ENCODE results near the gene IGF1R. TPM values are rescaled to one million over a fixed set of nuclear protein-coding genes. Genes with fewer than 3 reads are reported as not detected.
"Not testable (repeated sequence)": the region's sequence is repeated elsewhere in the genome, so short reads cannot be mapped to it uniquely, and the experiment has no call there.

Gene IGF1R
- total RNA-seq, 6 donors from 2014 or later = 31.0 to 142 (median 63.8) TPM

DNA sequence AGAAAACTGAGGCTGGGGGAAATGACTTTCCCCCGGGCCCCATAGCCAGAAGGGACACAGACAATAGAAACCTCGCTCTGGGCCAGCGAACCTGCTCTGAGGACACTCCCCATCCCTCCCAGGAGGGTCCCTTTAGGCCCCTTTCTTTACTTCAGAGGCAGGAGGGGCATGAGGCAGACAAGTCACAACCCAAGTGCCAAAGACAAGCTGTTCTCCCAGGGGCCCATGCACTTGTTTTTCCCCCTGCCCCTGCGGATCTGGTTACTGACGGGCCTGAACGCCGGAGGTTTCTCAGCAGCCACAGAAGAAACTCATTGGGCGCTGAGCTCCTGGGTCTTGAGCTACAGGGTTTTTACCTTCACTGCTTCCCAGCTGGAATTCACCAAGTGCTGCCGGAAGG lies 349.4 kb downstream of the IGF1R start:
- WGBS, 2 donors = 88 to 93% methylated on average over 9 of the region's 9 CpGs
- no peak for ATAC-seq (ENCODE audit: low FRiP score in 2 of 2)
- TF ChIP-seq EP300 (IDR thresholded peaks at IDR 0.05) (no peak), POLR2AphosphoS5 (IDR thresholded peaks at IDR 0.05) (no peak), POLR2A (IDR thresholded peaks at IDR 0.05) (no peak)
- TF ChIP-seq, protein P1, sequence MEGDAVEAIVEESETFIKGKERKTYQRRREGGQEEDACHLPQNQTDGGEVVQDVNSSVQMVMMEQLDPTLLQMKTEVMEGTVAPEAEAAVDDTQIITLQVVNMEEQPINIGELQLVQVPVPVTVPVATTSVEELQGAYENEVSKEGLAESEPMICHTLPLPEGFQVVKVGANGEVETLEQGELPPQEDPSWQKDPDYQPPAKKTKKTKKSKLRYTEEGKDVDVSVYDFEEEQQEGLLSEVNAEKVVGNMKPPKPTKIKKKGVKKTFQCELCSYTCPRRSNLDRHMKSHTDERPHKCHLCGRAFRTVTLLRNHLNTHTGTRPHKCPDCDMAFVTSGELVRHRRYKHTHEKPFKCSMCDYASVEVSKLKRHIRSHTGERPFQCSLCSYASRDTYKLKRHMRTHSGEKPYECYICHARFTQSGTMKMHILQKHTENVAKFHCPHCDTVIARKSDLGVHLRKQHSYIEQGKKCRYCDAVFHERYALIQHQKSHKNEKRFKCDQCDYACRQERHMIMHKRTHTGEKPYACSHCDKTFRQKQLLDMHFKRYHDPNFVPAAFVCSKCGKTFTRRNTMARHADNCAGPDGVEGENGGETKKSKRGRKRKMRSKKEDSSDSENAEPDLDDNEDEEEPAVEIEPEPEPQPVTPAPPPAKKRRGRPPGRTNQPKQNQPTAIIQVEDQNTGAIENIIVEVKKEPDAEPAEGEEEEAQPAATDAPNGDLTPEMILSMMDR (IDR thresholded peaks at IDR 0.05) = no peak
- Histone ChIP-seq H3K27ac (no peak overlapping the region), H3K36me3 (no peaks in the 10 kb centered on the region), H3K4me3 (no peak overlapping the region), H3K9me3 (no peaks in the 10 kb centered on the region), H3K4me1 (no peaks in the 10 kb centered on the region), H3K27me3 (no peaks in the 10 kb centered on the region)
- DNase-seq = no peak

DNA sequence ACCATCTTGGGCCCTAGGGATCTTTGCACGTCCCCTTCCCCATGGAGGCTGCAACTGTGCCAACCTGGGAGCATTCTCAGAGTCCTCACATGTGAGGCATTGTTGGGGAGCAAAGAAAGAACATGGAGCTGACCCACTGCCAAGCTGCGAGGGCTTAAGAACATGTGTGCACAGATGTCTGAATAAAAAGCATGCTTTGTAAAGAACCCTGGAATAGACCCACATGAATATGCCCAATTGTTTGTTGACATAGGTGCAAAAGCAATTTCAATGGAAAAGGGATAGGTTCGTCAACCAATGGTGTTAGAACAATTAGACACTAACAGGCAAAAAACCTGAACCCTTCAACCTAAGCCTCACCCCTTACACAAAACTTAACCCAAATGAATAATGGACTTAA lies 349.9 kb downstream of the IGF1R start:
- ATAC-seq (ENCODE audit: low FRiP score in 2 of 2) = no peak
- no peak overlapping the region for H3K4me3 ChIP-seq
- WGBS, 2 donors = 86 to 95% methylated on average over 3 of the region's 3 CpGs

DNA sequence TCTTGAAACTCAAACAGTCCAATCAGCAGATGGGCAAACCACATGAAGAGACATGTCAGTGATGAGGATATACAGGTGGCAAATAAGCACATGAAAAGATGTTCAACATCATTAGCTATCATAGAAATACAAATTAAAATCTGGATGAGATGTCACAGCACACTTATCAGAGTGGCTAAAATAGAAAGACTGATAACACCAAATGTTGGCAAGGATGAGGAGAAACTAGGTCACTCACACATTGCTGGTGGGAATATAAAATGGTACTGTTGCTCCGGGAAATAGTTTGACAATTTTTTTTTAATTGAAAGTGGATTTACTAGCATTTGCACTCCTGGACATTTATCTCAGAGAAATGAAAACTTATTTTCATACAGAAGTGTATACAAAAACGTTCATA lies 350.9 kb downstream of the IGF1R start:
- 74% methylated on average over 2 of the region's 2 CpGs for WGBS, 2 donors
- H3K36me3 ChIP-seq = no peaks in the 10 kb centered on the region

More for the DNA sequence above, 349.9 kb downstream of the IGF1R start:
- Histone ChIP-seq H3K36me3 (no peaks in the 10 kb centered on the region), H3K9me3 (no peaks in the 10 kb centered on the region), H3K4me1 (no peaks in the 10 kb centered on the region), H3K27me3 (no peaks in the 10 kb centered on the region), H3K27ac (no peak overlapping the region)
- no peak for DNase-seq
- no peak for TF ChIP-seq EP300 (IDR thresholded peaks at IDR 0.05)
- TF ChIP-seq POLR2A (IDR thresholded peaks at IDR 0.05) = no peak
- TF ChIP-seq POLR2AphosphoS5 (IDR thresholded peaks at IDR 0.05) = no peak
- TF ChIP-seq, protein P1 (IDR thresholded peaks at IDR 0.05) = no peak

DNA sequence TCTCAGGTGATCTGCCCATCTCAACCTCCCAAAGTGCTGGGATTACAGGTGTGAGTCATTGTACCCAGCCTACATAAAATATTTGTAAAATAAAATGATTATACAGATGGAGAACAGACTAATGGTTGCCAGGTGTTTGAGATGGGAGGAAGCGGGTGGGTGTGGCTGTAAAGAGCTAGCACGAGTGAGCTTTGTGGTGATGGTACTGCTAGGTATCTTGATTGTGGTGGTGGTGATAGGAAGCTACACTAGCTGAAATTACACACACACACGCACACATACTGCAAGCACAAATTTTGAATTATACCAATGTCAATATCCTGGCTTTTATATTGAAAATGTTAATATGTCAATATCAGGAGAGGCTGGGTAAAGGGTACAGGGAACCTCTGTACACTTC lies 353.9 kb downstream of the IGF1R start:
- ATAC-seq (ENCODE audit: low FRiP score in 2 of 2) (no peak), DNase-seq (no peak)
- Histone ChIP-seq H3K4me3 (no peak overlapping the region), H3K4me1 (no peaks in the 10 kb centered on the region), H3K36me3 (no peaks in the 10 kb centered on the region), H3K27ac (no peak overlapping the region), H3K9me3 (no peaks in the 10 kb centered on the region), H3K27me3 (no peaks in the 10 kb centered on the region)
- TF ChIP-seq EP300 (IDR thresholded peaks at IDR 0.05) (no peak), POLR2A (IDR thresholded peaks at IDR 0.05) (no peak), POLR2AphosphoS5 (IDR thresholded peaks at IDR 0.05) (no peak)
- TF ChIP-seq, protein P1 (IDR thresholded peaks at IDR 0.05) = no peak
- WGBS, 2 donors = 74 to 77% methylated on average over 3 of the region's 3 CpGs

More for the DNA sequence above, 350.9 kb downstream of the IGF1R start:
- no peaks in the 10 kb centered on the region for H3K27me3 ChIP-seq
- no peak for DNase-seq
- H3K4me1 ChIP-seq = no peaks in the 10 kb centered on the region
- TF ChIP-seq POLR2A (IDR thresholded peaks at IDR 0.05) = no peak
- TF ChIP-seq, protein P1 (IDR thresholded peaks at IDR 0.05) = no peak
- TF ChIP-seq POLR2AphosphoS5 (IDR thresholded peaks at IDR 0.05) = no peak
- TF ChIP-seq EP300 (IDR thresholded peaks at IDR 0.05) = no peak
- H3K9me3 ChIP-seq = no peaks in the 10 kb centered on the region
- H3K27ac ChIP-seq = no peak overlapping the region
- ATAC-seq (ENCODE audit: low FRiP score in 2 of 2) = no peak
- H3K4me3 ChIP-seq = no peak overlapping the region

DNA sequence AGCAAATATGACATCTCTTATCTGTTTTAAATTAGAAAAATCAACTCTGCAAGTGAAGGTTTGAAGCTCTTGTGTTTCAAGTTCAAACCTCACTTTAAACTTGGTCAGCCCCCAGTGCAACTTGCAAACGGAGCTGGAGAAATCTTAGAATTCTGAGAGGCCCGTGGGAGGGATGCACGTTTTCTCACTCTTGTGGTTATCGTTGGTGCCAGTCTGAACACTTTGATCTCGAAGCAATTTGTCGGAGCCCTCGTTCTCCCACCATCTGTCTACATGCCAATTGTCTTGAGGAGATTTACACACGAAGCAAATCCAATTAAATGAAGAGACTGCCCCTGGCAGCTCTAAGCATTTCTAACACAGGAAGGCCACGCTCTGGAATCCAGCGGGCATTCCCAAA lies 355.0 kb downstream of the IGF1R start:
- H3K36me3 ChIP-seq; H3K27me3 ChIP-seq; H3K4me3 ChIP-seq; H3K4me1 ChIP-seq; H3K27ac ChIP-seq; DNase-seq; H3K9me3 ChIP-seq; ATAC-seq (ENCODE audit: low FRiP score in 2 of 2): not testable (repeated sequence)
- WGBS, 2 donors = 75 to 81% methylated on average over 8 to 10 of the region's 10 CpGs

DNA sequence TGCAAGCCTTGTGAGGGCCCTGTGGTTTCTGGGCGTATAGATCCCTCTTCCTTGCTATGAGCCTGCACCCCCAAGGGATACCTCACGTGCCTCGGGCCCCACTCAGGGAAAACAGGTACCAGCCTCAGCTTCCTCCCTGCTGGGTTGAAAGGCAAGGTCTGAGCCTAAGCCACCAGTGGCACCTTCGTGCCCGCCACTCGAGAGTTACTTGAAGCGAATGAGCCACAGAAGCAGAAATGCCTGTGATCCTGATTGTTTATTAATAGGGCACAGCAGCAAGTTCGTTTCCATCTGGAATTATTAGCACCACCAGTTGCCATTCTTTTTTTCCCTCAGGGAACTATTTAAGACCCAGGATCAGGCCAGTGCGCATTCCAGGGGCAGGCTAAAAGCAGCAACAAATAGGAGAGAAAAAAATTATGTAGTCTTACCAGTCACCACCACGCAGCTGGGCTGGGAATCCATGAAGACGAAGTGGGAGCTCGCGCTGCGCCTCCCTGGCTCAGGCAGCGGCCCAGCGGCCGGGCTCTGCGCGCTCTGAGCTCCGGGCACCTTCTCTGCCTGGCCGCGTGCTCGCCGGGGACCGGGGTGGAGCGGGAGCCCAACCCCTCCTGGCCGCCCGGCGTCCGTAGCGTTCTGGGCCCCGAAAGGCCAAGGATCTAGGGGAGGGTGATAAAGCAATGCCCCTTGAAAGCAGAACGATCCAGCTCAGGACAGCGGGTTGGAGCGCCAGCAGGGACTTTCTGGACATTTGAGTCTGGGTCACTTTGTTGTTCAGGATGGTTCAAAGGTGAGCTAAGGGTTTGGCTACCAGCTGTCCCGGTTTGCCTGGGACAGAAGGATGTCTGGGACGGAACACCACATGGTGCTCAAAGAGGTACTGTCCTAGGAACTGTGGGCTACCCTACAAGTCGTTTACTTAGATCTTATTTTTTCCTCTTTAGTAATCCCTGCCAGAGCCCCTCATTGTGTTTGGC lies 356.9 kb downstream of the IGF1R start:
- WGBS, 2 donors = 44 to 58% methylated on average over 30 to 35 of the region's 38 CpGs
- DNase-seq (peak in 1 of 2 donors; percentile 78), ATAC-seq (ENCODE audit: low FRiP score in 2 of 2) (peak; percentile 12 to 62)
- H3K36me3 ChIP-seq, H3K9me3 ChIP-seq, H3K4me3 ChIP-seq, H3K27me3 ChIP-seq, H3K4me1 ChIP-seq, H3K27ac ChIP-seq: not testable (repeated sequence)
